K562 (cell line): ENCODE results near the gene VSTM1. TPM values are rescaled to one million over a fixed set of nuclear protein-coding genes. Genes with fewer than 3 reads are reported as not detected.

Experiments
- ATAC-seq: fragments of 200-7000 bp; cut with Tn5 transposase; 3 replicates; pipeline ENCODE4 v1.9.1; 2020; ENCODE audit warnings: moderate library complexity
- BruUV-seq: library from RNA; stranded (reverse); fragments of 400-500 nt; replicated peaks from 2 replicates; lab custom pipeline; 2021; lab: Mats Ljungman, UMichigan
- CTCF ChIA-PET: fragments of 300-600 bp; formaldehyde crosslinking; extraction: SDS; loops from one replicate; lab custom pipeline; 2021; ENCODE audit warnings: low intra/inter-chr PET ratio; lab: Yijun Ruan, JAX
- POLR2A ChIA-PET: fragments of 300-600, 350-650 bp; sonication (Branson Sonifier 250); formaldehyde crosslinking; extraction: SDS; loops from one replicate; lab custom pipeline; 2021; ENCODE audit warnings: antibody characterized with exemption, inconsistent platforms; lab: Yijun Ruan, JAX
- DNase-seq, 4 experiments: peaks; one replicate each; pipeline versions ENCODE4 v3.0.0 to v3.0.0-alpha.2; 2011 to 2018; ENCODE audit warnings: low spot score in 3 of 4, mixed read lengths in 3 of 4; ENCODE audit errors: extremely low read depth in 1 of 4
- FAIRE-seq: peaks from 2 replicates; lab custom pipeline; 2011; peaks lifted over from hg19 to GRCh38; lab: Jason Lieb, UNC
- H2AFZ ChIP-seq: 2 replicates; pipeline ENCODE4 v1.6.0; 2011; ENCODE audit warnings: low read depth, low read length, control low read depth, inconsistent platforms
- H3K27ac ChIP-seq: fragments of 200-600 bp; 3 replicates; pipeline ENCODE4 v1.8.0; 2011; ENCODE audit warnings: low read depth, mild to moderate bottlenecking, control low read depth, inconsistent platforms, low read length, moderate library complexity, mixed read lengths; ENCODE audit errors: extremely low read depth
- H3K27me3 ChIP-seq, 2 experiments: fragments of 300-600 bp in 1 of 2; 2 replicates in 1 of 2; 3 replicates in 1 of 2; pipeline versions ENCODE4 v1.6.0 to v1.8.0; 2011; ENCODE audit warnings: inconsistent platforms in 2 of 2, low read length in 2 of 2, mild to moderate bottlenecking in 1 of 2, mixed read lengths in 1 of 2, moderate library complexity in 1 of 2; ENCODE audit not compliant: control insufficient read depth in 2 of 2, insufficient read depth in 2 of 2
- H3K36me3 ChIP-seq: fragments of 300-600 bp; 3 replicates; pipeline ENCODE4 v1.8.0; 2011; ENCODE audit warnings: mild to moderate bottlenecking, low read length, inconsistent platforms; ENCODE audit not compliant: control insufficient read depth, insufficient read depth
- H3K4me1 ChIP-seq, 2 experiments: fragments of 200-600 bp in 1 of 2; replicated peaks in 1 of 2; 2 replicates in 1 of 2; 3 replicates in 1 of 2; pipeline versions ENCODE4 v1.5.1 to v1.8.0; 2011; ENCODE audit warnings: inconsistent platforms in 2 of 2, low read length in 2 of 2, mild to moderate bottlenecking in 1 of 2, mixed read lengths in 1 of 2, moderate library complexity in 1 of 2; ENCODE audit not compliant: control insufficient read depth in 2 of 2, insufficient read depth in 2 of 2
- H3K4me2 ChIP-seq: 2 replicates; pipeline ENCODE4 v1.6.1; 2011; ENCODE audit warnings: low read length, control low read depth, inconsistent platforms, mixed read lengths; ENCODE audit not compliant: insufficient read depth
- H3K4me3 ChIP-seq: fragments of 200-600 bp; sonication (generic), shearing (Covaris generic); 2 replicates; pipeline ENCODE4 v1.5.1; 2016; ENCODE audit warnings: control low read depth, inconsistent platforms
- H3K79me2 ChIP-seq: fragments of 200-600 bp; 3 replicates; pipeline ENCODE4 v1.8.0; 2011; ENCODE audit warnings: low read length, inconsistent platforms; ENCODE audit not compliant: control insufficient read depth, insufficient read depth
- H3K9ac ChIP-seq, 2 experiments: 2 replicates each; pipeline versions ENCODE4 v1.6.0 to v1.6.1; 2011; ENCODE audit warnings: low read depth in 2 of 2, low read length in 2 of 2, control low read depth in 1 of 2, inconsistent platforms in 1 of 2, mild to moderate bottlenecking in 1 of 2, mixed read lengths in 1 of 2; ENCODE audit not compliant: insufficient read depth in 1 of 2
- H3K9me1 ChIP-seq: one replicate; pipeline ENCODE4 v1.6.0; 2011; ENCODE audit warnings: inconsistent platforms, mild to moderate bottlenecking, low read length, moderate library complexity; ENCODE audit not compliant: control insufficient read depth, insufficient read depth
- H3K9me3 ChIP-seq: replicated peaks from 2 replicates; pipeline ENCODE4 v1.5.1; 2011; ENCODE audit warnings: low read depth, low read length, inconsistent platforms; ENCODE audit not compliant: control insufficient read depth, insufficient read depth
- H4K20me1 ChIP-seq: replicated peaks from 2 replicates; pipeline ENCODE4 v1.6.1; 2011; ENCODE audit warnings: low read length, inconsistent platforms, mixed read lengths; ENCODE audit not compliant: control insufficient read depth, insufficient read depth
- KLF13 ChIP-seq: fragments of 450-650 bp; IDR thresholded peaks from 2 replicates; pipeline ENCODE4 v1.6.1; 2016; ENCODE audit warnings: missing genetic modification characterization, low read depth, mild to moderate bottlenecking, missing compliant biosample characterization, moderate library complexity, borderline replicate concordance
- MCM3 ChIP-seq: fragments of 450-650 bp; IDR thresholded peaks from 2 replicates; pipeline ENCODE4 v1.6.1; 2016
- RFX1 ChIP-seq: fragments of 450-650 bp; IDR thresholded peaks from 2 replicates; pipeline ENCODE4 v1.6.1; 2016; ENCODE audit warnings: mild to moderate bottlenecking, moderate library complexity
- RHOXF2B ChIP-seq: fragments of 250-450 bp; sonication (Bioruptor Pico); conservative IDR thresholded peaks from 2 replicates; pipeline ENCODE4 v1.5.1; 2021
- SMARCB1 ChIP-seq: IDR thresholded peaks from 2 replicates; pipeline ENCODE4 v1.6.1; 2011; ENCODE audit warnings: improper control_type of control experiment, low read depth; ENCODE audit not compliant: insufficient read length
- ZNF140 ChIP-seq: fragments of 250-450 bp; sonication (Bioruptor Pico); IDR thresholded peaks from 2 replicates; pipeline ENCODE4 v1.8.0; 2021; ENCODE audit warnings: moderate library complexity, mild to moderate bottlenecking, inconsistent platforms
- ZNF764 ChIP-seq: fragments of 250-450 bp; sonication (Bioruptor Pico); IDR thresholded peaks from 2 replicates; pipeline ENCODE4 v1.4.0; 2020; ENCODE audit warnings: low read depth, mild to moderate bottlenecking, moderate library complexity
- WGBS: fragments of 100-300 bp; shearing (Covaris generic); methylation state at CpG from one replicate; pipeline ENCODE4 v1.1.6; 2016; ENCODE audit warnings: low coverage, mixed read lengths; ENCODE audit not compliant: insufficient coverage; ENCODE audit errors: missing lambda C conversion rate; 5-methylcytosine and 5-hydroxymethylcytosine counted together
- in situ Hi-C: fragments of 300-500 bp; cut with MboI; formaldehyde crosslinking; loops from 4 replicates; pipeline ENCODE4 v1.15.0; 2018; ENCODE audit warnings: inconsistent platforms, mixed read lengths
- intact Hi-C: fragments of 100-400 bp; cut with micrococcal nuclease; formaldehyde crosslinking; loops from 2 replicates; pipeline ENCODE4 v1.14.2; 2022
- polyA plus RNA-seq, 8 experiments: library from polyadenylated mRNA; depleted of rRNA in 4 of 8; stranded (reverse) in 5 of 8; unstranded in 3 of 8; fragments of >200 nt; fragmentation: Nextera tagmentation in 2 of 8; fragmentation: Illumina TruSeq in 1 of 8; extraction: Ambion mirVana in 2 of 8; extraction: Trizol in 1 of 8; gene quantifications; 2 replicates each; pipeline versions ENCODE4 v1.2.1 to v1.2.3, GENCODE V29; 2011 to 2014; ENCODE audit warnings: inconsistent platforms in 1 of 8, missing spikeins in 1 of 8
- total RNA-seq, 7 experiments: library from RNA; depleted of rRNA in 6 of 7; stranded (reverse); fragments of >200 nt in 6 of 7; fragmentation: Illumina TruSeq in 2 of 7; extraction: Trizol in 2 of 7; gene quantifications; 2 replicates each; pipeline versions ENCODE4 v1.2.1 to v1.2.3, GENCODE V29; 2011 to 2021; ENCODE audit warnings: low replicate concordance in 1 of 7
- TF ChIP-seq, protein P1 (sequence below): sonication (generic); formaldehyde crosslinking; IDR thresholded peaks from 2 replicates; pipeline ENCODE4 v1.8.1; 2023; ENCODE audit warnings: missing genetic modification reagents, mild to moderate bottlenecking, borderline replicate concordance

Gene VSTM1
- total and polyA plus RNA-seq, 9 of the 15 experiments (the other 6 are each of a cell fraction or from before 2014, with no cell fraction given), result not detected

DNA sequence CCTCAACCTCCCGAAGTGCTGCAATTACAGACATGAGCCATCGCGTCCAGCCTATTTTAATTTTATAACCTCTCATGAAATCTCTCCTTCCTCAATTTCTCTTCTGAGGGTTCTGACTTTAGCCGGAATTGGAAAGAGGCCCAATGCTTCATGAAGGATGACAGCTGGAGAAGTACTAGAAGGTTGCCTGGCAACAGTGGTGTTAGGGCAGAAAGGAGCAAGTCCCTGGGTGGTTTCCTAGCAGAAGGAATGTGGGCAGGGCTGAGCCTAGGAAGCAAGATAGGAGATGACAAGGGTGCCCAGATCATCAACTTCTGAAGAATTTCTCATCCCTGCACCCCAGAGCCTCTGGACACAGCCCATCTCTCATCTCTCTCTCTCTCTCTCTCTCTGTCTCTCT, 46.4 kb downstream of the VSTM1 start:
- Histone ChIP-seq H3K9me1 (no peaks in the 10 kb centered on the region), H3K27me3 (peaks cover 11 to 32% of the 10 kb centered on the region in 2 experiments; a peak in 4 of 5 replicates), H3K27ac (no peak overlapping the region), H3K4me1 (peaks cover 6 to 12% of the 10 kb centered on the region in 2 experiments; a peak in 3 of 5 replicates), H2AFZ (no peak overlapping the region), H3K9me3 (no peaks in the 10 kb centered on the region), H3K9ac (no peak overlapping the region), H3K79me2 (no peaks in the 10 kb centered on the region), H3K36me3 (no peaks in the 10 kb centered on the region), H3K4me2 (no peak overlapping the region), H4K20me1 (no peaks in the 10 kb centered on the region), H3K4me3 (no peak overlapping the region)
- FAIRE-seq (no peak), DNase-seq (no peak), ATAC-seq (no peak)
- in situ Hi-C loops (no loop called here), intact Hi-C loops (no loop called here)
- BruUV-seq, result no TSS peak
- POLR2A ChIA-PET, result interaction anchor here (0.6 kb wide), 1 partner anchor 136 kb away, joined by 3 read pairs; no protein-coding TSS in a partner anchor
- TF ChIP-seq RHOXF2B (CRISPR knock-in tag), result no peak
- TF ChIP-seq RFX1, result peak; percentile 58
- 2% methylated on average over 4 of the region's 4 CpGs for WGBS
- CTCF ChIA-PET, result no interaction called here

DNA sequence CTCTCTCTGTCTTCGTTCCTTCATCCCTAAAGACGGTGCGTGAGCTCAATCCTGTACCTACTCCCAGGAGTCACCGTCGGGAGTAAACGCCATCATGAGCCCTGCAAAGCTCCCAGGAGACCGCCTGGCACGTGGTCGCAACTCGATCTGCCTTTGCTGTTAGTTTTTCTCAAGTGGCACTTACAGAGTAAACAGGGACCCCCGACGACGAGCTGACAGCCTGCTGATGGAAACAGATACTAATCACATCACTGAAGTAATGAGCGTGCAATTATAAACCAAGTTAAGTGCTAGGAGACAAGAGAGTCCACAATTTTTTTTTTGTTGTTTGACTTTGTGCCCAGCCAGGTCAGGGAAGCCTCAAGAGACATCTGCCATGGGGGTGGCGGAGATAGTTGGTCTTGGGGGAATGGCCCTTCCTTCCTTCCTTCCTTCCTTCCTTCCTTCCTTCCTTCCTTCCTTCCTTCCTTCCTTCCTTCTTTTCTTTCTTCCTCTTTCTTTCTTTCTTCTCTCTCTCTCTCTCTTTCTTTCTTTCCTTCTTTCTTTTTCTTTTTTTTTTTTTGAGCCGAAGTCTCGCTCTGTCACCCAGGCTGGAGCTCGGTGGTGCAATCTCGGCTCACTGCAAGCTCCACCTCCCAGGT, 48.7 kb downstream of the VSTM1 start:
- Histone ChIP-seq H3K9me1 (no peaks in the 10 kb centered on the region), H3K79me2 (no peaks in the 10 kb centered on the region), H4K20me1 (no peaks in the 10 kb centered on the region), H3K27me3 (peaks cover 16 to 32% of the 10 kb centered on the region in 2 experiments), H2AFZ (no peak overlapping the region), H3K4me3 (no peak overlapping the region), H3K4me1 (peaks cover 3 to 6% of the 10 kb centered on the region in 2 experiments; a peak in 2 of 5 replicates), H3K27ac (no peak overlapping the region), H3K36me3 (no peaks in the 10 kb centered on the region), H3K9ac (no peak overlapping the region), H3K9me3 (no peaks in the 10 kb centered on the region), H3K4me2 (no peak overlapping the region)
- intact Hi-C loops, result no loop called here
- in situ Hi-C loops, result no loop called here
- 1% methylated on average over 17 of the region's 19 CpGs for WGBS
- ATAC-seq (no peak), DNase-seq (no peak), FAIRE-seq (no peak)
- no peak for TF ChIP-seq SMARCB1
- TF ChIP-seq MCM3, result no peak
- no peak for TF ChIP-seq KLF13 (tag)
- no peak for TF ChIP-seq ZNF140 (CRISPR knock-in tag)
- no peak for TF ChIP-seq ZNF764 (CRISPR knock-in tag)
- TF ChIP-seq, protein P1, sequence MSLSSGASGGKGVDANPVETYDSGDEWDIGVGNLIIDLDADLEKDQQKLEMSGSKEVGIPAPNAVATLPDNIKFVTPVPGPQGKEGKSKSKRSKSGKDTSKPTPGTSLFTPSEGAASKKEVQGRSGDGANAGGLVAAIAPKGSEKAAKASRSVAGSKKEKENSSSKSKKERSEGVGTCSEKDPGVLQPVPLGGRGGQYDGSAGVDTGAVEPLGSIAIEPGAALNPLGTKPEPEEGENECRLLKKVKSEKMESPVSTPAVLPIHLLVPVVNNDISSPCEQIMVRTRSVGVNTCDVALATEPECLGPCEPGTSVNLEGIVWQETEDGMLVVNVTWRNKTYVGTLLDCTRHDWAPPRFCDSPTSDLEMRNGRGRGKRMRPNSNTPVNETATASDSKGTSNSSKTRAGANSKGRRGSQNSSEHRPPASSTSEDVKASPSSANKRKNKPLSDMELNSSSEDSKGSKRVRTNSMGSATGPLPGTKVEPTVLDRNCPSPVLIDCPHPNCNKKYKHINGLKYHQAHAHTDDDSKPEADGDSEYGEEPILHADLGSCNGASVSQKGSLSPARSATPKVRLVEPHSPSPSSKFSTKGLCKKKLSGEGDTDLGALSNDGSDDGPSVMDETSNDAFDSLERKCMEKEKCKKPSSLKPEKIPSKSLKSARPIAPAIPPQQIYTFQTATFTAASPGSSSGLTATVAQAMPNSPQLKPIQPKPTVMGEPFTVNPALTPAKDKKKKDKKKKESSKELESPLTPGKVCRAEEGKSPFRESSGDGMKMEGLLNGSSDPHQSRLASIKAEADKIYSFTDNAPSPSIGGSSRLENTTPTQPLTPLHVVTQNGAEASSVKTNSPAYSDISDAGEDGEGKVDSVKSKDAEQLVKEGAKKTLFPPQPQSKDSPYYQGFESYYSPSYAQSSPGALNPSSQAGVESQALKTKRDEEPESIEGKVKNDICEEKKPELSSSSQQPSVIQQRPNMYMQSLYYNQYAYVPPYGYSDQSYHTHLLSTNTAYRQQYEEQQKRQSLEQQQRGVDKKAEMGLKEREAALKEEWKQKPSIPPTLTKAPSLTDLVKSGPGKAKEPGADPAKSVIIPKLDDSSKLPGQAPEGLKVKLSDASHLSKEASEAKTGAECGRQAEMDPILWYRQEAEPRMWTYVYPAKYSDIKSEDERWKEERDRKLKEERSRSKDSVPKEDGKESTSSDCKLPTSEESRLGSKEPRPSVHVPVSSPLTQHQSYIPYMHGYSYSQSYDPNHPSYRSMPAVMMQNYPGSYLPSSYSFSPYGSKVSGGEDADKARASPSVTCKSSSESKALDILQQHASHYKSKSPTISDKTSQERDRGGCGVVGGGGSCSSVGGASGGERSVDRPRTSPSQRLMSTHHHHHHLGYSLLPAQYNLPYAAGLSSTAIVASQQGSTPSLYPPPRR (CRISPR knock-in tag), result no peak
- POLR2A ChIA-PET, result interaction anchor here (0.6 to 0.7 kb wide), 2 partner anchors 17 to 103 kb away, joined by 3 read pairs; no protein-coding TSS in a partner anchor
- no TSS peak for BruUV-seq
- CTCF ChIA-PET, result no interaction called here
